Testis (tissue), 3 donors: ENCODE data around the gene ARRDC1. TPM values are rescaled to one million over a fixed set of nuclear protein-coding genes. Genes with fewer than 3 reads are reported as not detected.

ENCODE experiments used
- DNase-seq: peaks from one replicate; pipeline ENCODE4 v3.0.0-alpha.2; 2019
- H3K27ac ChIP-seq, 2 donors: fragments of 200-600 bp; sonication (generic); one replicate each; pipeline ENCODE4 v1.5.1; 2019
- H3K27me3 ChIP-seq: fragments of 200-600 bp; sonication (generic); one replicate; pipeline ENCODE4 v1.5.1; 2019
- H3K36me3 ChIP-seq: fragments of 200-600 bp; sonication (generic); one replicate; pipeline ENCODE4 v1.5.1; 2017; ENCODE audit warnings: low read depth; ENCODE audit errors: missing control alignments
- H3K4me1 ChIP-seq: fragments of 200-600 bp; sonication (generic); one replicate; pipeline ENCODE4 v1.5.1; 2019
- H3K4me3 ChIP-seq, 2 donors: fragments of 200-600 bp; sonication (generic); one replicate each; pipeline ENCODE4 v1.5.1; 2017 to 2019
- H3K9me3 ChIP-seq: fragments of 200-600 bp; sonication (generic); one replicate; pipeline ENCODE4 v1.5.1; 2017
- CTCF ChIP-seq, 3 experiments: fragments of 450-650 bp in 2 of 3; fragments of 200-600 bp in 1 of 3; sonication (generic) in 1 of 3; IDR thresholded peaks; one replicate each; pipeline ENCODE4 v1.5.1; 2016 to 2019; ENCODE audit warnings: antibody characterized with exemption in 3 of 3, mild to moderate bottlenecking in 2 of 3, moderate library complexity in 1 of 3
- POLR2A ChIP-seq: fragments of 450-650 bp; IDR thresholded peaks from one replicate; pipeline ENCODE4 v1.6.1; 2017; ENCODE audit warnings: antibody characterized with exemption, mild to moderate bottlenecking, moderate library complexity
- WGBS, 2 donors: methylation state at CpG; one replicate each; pipeline ENCODE4 v1.1.5; 2018; 5-methylcytosine and 5-hydroxymethylcytosine counted together
- intact Hi-C: fragments of 100-400 bp; cut with DNase I; formaldehyde crosslinking; loops from one replicate; pipeline ENCODE4 v1.15.1; 2023; ENCODE audit warnings: low total_unique reads
- polyA plus RNA-seq: library from polyadenylated mRNA; stranded (reverse); fragments of 350-450 nt; fragmentation: Illumina TruSeq; extraction: RNeasy Lipid Tissue Mini Kit (QIAGEN cat#74804); gene quantifications from one replicate; pipeline ENCODE4 v1.2.3, GENCODE V29; 2014; ENCODE audit warnings: low read depth, low replicate concordance; ENCODE audit not compliant: insufficient read depth
- total RNA-seq, 2 donors: library from RNA; depleted of rRNA; stranded (reverse); fragments of >200 nt; gene quantifications; one replicate each; pipeline ENCODE4 v1.2.3, GENCODE V29; 2016

The ARRDC1 gene
- total and polyA plus RNA-seq, 3 donors from 2014 or later, result 36.8 to 47.6 (median 38.2) TPM

- Histone ChIP-seq H3K4me3 (no peak overlapping the region), H3K27me3 (no peaks in the 10 kb centered on the region), H3K4me1 (peaks cover 4% of the 10 kb centered on the region), H3K36me3 (no peaks in the 10 kb centered on the region), H3K27ac (no peak overlapping the region), H3K9me3 (no peaks in the 10 kb centered on the region)
- no peak for TF ChIP-seq CTCF (IDR thresholded peaks at IDR 0.05)
- TF ChIP-seq POLR2A, result no peak
- no peak for DNase-seq
- WGBS, 2 donors, result 80 to 86% methylated on average over 15 of the region's 15 CpGs
- intact Hi-C loops, result no loop called here
Observed at GRCh38 chr9:137647096-137647714, 41.7 kb downstream of the ARRDC1 start.

DNA sequence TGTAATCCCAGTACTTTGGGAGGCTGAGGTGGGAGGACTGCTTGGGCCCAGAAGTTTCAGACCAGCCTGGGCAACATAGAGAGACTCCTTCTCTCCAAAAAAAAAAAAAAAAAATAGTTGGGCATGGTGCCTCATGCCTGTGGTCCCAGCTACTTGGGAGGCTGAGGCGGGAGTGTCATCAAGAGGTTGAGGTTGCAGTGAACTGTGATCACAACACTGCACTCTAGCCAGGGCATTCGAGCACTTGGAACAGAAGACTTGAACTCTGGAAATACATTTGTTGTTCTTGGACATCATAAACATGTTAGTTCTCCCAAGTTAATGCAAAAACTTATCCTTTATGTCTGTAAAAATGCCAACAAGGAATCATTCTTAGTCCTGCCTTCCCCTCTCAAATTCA lies 42.9 kb downstream of the ARRDC1 start:
- Histone ChIP-seq H3K4me3 (no peak overlapping the region), H3K27me3 (no peaks in the 10 kb centered on the region), H3K36me3 (no peaks in the 10 kb centered on the region), H3K9me3 (no peaks in the 10 kb centered on the region), H3K4me1 (peaks cover 4% of the 10 kb centered on the region), H3K27ac (no peak overlapping the region)
- no peak for TF ChIP-seq CTCF (IDR thresholded peaks at IDR 0.05)
- intact Hi-C loops, result no loop called here
- no peak for DNase-seq
- WGBS, 2 donors, result 53 to 75% methylated on average over 2 of the region's 2 CpGs

DNA sequence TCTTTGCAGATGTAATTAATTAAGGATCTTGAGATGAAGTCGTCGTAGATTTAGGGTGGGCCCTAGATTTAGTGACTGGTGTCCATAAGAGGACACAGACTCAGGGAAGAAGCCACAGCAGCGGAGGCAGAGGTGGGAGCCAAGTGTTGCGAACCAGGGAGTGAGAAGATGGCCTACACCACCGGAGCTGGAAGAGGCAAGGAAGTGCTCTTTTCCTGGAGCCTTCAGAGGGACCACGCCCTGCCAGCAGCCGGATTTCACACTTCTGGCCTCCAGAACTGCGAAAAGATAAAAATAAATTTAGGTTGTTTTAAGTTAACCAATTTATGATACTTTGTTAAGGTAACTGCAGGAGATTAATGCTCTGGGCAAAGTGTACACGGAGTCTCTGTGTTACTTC lies 44.1 kb downstream of the ARRDC1 start:
- 74 to 80% methylated on average over 9 of the region's 9 CpGs for WGBS, 2 donors
- intact Hi-C loops, result no loop called here
- Histone ChIP-seq H3K4me3 (no peak overlapping the region), H3K27me3 (no peaks in the 10 kb centered on the region), H3K27ac (no peak overlapping the region), H3K4me1 (peaks cover 4% of the 10 kb centered on the region), H3K36me3 (no peaks in the 10 kb centered on the region), H3K9me3 (no peaks in the 10 kb centered on the region)
- no peak for DNase-seq
- TF ChIP-seq CTCF (IDR thresholded peaks at IDR 0.05) (no peak), POLR2A (no peak)

DNA sequence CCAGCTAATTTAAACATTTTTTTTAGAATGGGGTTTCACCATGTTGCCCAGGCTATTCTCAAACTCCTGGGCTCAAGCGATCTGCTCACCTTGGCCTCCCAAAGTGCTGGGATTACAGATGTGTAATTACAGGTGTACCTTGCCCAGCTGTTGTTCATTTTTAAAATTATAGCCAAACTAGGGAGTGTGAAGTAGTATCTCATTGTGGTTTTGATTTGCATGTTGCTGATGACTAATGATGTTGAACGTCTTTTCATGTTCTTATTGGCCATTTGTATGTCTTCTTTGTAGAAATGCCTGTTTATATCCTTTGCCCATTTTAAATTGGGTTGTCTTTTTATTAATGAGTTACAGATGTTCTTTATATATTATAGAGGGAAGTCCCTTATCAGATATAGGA lies 44.8 kb downstream of the ARRDC1 start:
- Histone ChIP-seq H3K9me3 (no peaks in the 10 kb centered on the region), H3K36me3 (no peaks in the 10 kb centered on the region), H3K4me3 (no peak overlapping the region), H3K27me3 (no peaks in the 10 kb centered on the region), H3K4me1 (no peaks in the 10 kb centered on the region), H3K27ac (no peak overlapping the region)
- TF ChIP-seq POLR2A (no peak), CTCF (IDR thresholded peaks at IDR 0.05) (no peak)
- intact Hi-C loops, result no loop called here
- no peak for DNase-seq
- 93 to 95% methylated on average over 2 of the region's 2 CpGs for WGBS, 2 donors

DNA sequence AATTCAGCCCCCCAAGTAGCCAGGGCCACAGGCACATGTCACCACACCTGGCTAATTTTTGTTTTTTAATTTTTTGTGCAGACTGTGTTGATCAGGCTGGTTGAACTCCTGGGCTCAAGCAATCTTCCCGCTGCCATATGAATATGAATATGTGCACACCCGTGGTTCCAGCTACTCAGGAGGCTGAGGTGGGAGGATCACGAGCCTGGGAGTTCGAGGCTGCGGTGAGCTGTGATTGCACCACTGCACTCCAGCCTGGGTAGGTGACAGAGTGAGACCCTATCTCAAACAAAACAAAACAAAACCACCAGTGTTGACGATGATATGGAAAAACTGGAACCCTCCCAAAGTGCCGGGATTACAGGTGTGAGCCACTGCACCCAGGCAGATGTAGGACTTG lies 45.3 kb downstream of the ARRDC1 start:
- Histone ChIP-seq H3K9me3 (no peaks in the 10 kb centered on the region), H3K4me3 (no peak overlapping the region), H3K36me3 (no peaks in the 10 kb centered on the region), H3K4me1 (no peaks in the 10 kb centered on the region), H3K27me3 (no peaks in the 10 kb centered on the region), H3K27ac (no peak overlapping the region)
- no peak for DNase-seq
- WGBS, 2 donors, result 89 to 91% methylated on average over 7 of the region's 7 CpGs
- no peak for TF ChIP-seq POLR2A
- no peak for TF ChIP-seq CTCF (IDR thresholded peaks at IDR 0.05)
- intact Hi-C loops, result no loop called here
